Fibroblast of skin of left biceps (primary cell): Measurements from ENCODE around the gene GLB1L3.
A peak's percentile ranks its signal among the peaks of the same experiment; 100 is the strongest.
"Not testable (repeated sequence)": the region's sequence is repeated elsewhere in the genome, so short reads cannot be mapped to it uniquely, and the experiment has no call there.

Experiments
- DNase-seq, 2 experiments: peaks; one replicate each; pipeline ENCODE4 v3.0.0-alpha.2; 2013; ENCODE audit warnings: low read depth in 2 of 2

The GLB1L3 gene

GRCh38 chr11:134313821-134314607, 37.8 kb downstream of the GLB1L3 start:
- no peak for DNase-seq

GRCh38 chr11:134317103-134317502, 40.9 kb downstream of the GLB1L3 start:
- no peak for DNase-seq

- not testable (repeated sequence) for DNase-seq
Measured at GRCh38 chr11:134321373-134321772, 45.2 kb downstream of the GLB1L3 start.

GRCh38 chr11:134322553-134322952, 46.4 kb downstream of the GLB1L3 start:
- no peak for DNase-seq

GRCh38 chr11:134328433-134328832, 52.3 kb downstream of the GLB1L3 start:
- no peak for DNase-seq

- DNase-seq = no peak
Measured at GRCh38 chr11:134330611-134331353, 54.6 kb downstream of the GLB1L3 start.

GRCh38 chr11:134331354-134332188, 55.4 kb downstream of the GLB1L3 start, which contains the start of gene GLB1L2:
TSS of gene GLB1L2 (plus strand) at chr11:134331988. CDS start at chr11:134332062, 74 bp downstream.
- peak in 1 of 2 experiments; percentile 2 for DNase-seq

- no peak for DNase-seq
Measured at GRCh38 chr11:134332189-134332631, 56.0 kb downstream of the GLB1L3 start.

GRCh38 chr11:134332782-134333181, 56.6 kb downstream of the GLB1L3 start:
- DNase-seq = no peak

- DNase-seq = no peak
Measured at GRCh38 chr11:134333312-134333711, 57.1 kb downstream of the GLB1L3 start.

GRCh38 chr11:134333946-134334345, 57.8 kb downstream of the GLB1L3 start:
- no peak for DNase-seq

GRCh38 chr11:134334796-134335571, 58.8 kb downstream of the GLB1L3 start:
- DNase-seq = no peak

GRCh38 chr11:134337051-134337450, 60.9 kb downstream of the GLB1L3 start:
- no peak for DNase-seq

GRCh38 chr11:134338068-134338467, 61.9 kb downstream of the GLB1L3 start:
- DNase-seq = no peak

GRCh38 chr11:134338654-134339053, 62.5 kb downstream of the GLB1L3 start:
- DNase-seq = no peak

- no peak for DNase-seq
Measured at GRCh38 chr11:134339756-134340155, 63.6 kb downstream of the GLB1L3 start.

GRCh38 chr11:134340354-134340964, 64.3 kb downstream of the GLB1L3 start:
- no peak for DNase-seq

- DNase-seq = no peak
Measured at GRCh38 chr11:134341805-134342571, 65.8 kb downstream of the GLB1L3 start.

- DNase-seq = no peak
Measured at GRCh38 chr11:134342572-134343340, 66.6 kb downstream of the GLB1L3 start.
